ENCODE results near the gene PON2.

Gene PON2

DNA sequence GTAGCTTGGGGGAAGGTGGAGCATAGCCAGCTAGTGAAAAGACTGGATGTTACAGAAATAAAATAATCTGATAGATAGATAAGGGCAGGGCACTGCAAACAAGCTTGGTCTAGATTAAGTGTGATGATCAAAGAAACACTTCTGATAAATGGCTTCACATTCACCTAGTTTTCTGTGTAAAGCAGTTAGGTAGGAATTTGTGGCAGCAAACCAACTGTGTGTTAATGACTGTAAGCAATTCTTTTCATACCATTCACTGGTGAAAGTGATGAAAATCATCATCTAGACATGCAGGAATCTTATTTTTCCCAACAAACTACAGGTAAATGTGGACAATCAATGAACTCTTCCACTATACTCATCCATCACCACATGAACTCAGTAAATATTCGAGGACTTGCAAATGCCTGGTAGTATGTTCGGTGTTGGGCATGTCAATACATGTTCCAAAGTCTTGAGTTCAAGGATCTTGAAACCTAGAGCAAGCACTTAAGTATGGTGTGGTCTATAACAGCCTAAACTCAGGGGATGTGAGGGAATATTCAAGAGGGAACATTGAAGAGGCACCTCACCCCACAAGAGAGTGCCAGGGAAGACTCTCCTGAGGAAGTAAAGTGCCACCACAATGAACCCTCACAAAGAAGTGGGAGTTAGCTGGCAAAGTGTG lies 59.1 kb downstream of the PON2 start:
- H3K4me3 ChIP-seq (ENCODE audit: low read depth in 1 of 2, low read length in 2 of 2), result no peak overlapping the region
- H3K79me2 ChIP-seq (ENCODE audit: insufficient read depth, low read length), result no peaks in the 10 kb centered on the region
- H2AFZ ChIP-seq (ENCODE audit: low read depth, low read length), result no peak overlapping the region
- H4K20me1 ChIP-seq (ENCODE audit: insufficient read depth, low read length), result no peaks in the 10 kb centered on the region
- ATAC-seq (ENCODE audit: insufficient read depth, low read depth), result no peak
- no peak for DNase-seq
- H3K4me1 ChIP-seq (ENCODE audit: insufficient read depth, low read length), result no peaks in the 10 kb centered on the region
- no peak overlapping the region for H3K27ac ChIP-seq (ENCODE audit: low read length)
- no peak overlapping the region for H3K9ac ChIP-seq (ENCODE audit: low read depth, low read length)
- H3K4me2 ChIP-seq (ENCODE audit: insufficient read depth, low read length), result no peak overlapping the region
- no peaks in the 10 kb centered on the region for H3K9me3 ChIP-seq (ENCODE audit: insufficient read depth, low read length, severe bottlenecking)
- no peaks in the 10 kb centered on the region for H3K36me3 ChIP-seq (ENCODE audit: insufficient read depth, low read length)
- H3K27me3 ChIP-seq (ENCODE audit: insufficient read depth, low read length, poor library complexity), result no peaks in the 10 kb centered on the region
- no peak for TF ChIP-seq EZH2 (IDR thresholded peaks at IDR 0.05; ENCODE audit: borderline replicate concordance, low read depth, low read length, severe bottlenecking)
- TF ChIP-seq, protein P1, sequence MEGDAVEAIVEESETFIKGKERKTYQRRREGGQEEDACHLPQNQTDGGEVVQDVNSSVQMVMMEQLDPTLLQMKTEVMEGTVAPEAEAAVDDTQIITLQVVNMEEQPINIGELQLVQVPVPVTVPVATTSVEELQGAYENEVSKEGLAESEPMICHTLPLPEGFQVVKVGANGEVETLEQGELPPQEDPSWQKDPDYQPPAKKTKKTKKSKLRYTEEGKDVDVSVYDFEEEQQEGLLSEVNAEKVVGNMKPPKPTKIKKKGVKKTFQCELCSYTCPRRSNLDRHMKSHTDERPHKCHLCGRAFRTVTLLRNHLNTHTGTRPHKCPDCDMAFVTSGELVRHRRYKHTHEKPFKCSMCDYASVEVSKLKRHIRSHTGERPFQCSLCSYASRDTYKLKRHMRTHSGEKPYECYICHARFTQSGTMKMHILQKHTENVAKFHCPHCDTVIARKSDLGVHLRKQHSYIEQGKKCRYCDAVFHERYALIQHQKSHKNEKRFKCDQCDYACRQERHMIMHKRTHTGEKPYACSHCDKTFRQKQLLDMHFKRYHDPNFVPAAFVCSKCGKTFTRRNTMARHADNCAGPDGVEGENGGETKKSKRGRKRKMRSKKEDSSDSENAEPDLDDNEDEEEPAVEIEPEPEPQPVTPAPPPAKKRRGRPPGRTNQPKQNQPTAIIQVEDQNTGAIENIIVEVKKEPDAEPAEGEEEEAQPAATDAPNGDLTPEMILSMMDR (IDR thresholded peaks at IDR 0.05; ENCODE audit: borderline replicate concordance, extremely low read depth, low read length, poor library complexity, severe bottlenecking), result no peak

GRCh38 chr7:95373323-95373722 lies 61.5 kb downstream of the PON2 start:
- Histone ChIP-seq H4K20me1 (ENCODE audit: insufficient read depth, low read length) (no peaks in the 10 kb centered on the region), H3K9ac (ENCODE audit: low read depth, low read length) (no peak overlapping the region), H3K27me3 (ENCODE audit: insufficient read depth, low read length, poor library complexity) (no peaks in the 10 kb centered on the region), H3K4me1 (ENCODE audit: insufficient read depth, low read length) (no peaks in the 10 kb centered on the region), H3K4me3 (ENCODE audit: low read depth in 1 of 2, low read length in 2 of 2) (no peak overlapping the region), H3K27ac (ENCODE audit: low read length) (no peak overlapping the region), H3K4me2 (ENCODE audit: insufficient read depth, low read length) (no peak overlapping the region), H3K9me3 (ENCODE audit: insufficient read depth, low read length, severe bottlenecking) (no peaks in the 10 kb centered on the region), H3K36me3 (ENCODE audit: insufficient read depth, low read length) (no peaks in the 10 kb centered on the region), H2AFZ (ENCODE audit: low read depth, low read length) (no peak overlapping the region), H3K79me2 (ENCODE audit: insufficient read depth, low read length) (no peaks in the 10 kb centered on the region)
- ATAC-seq (ENCODE audit: insufficient read depth, low read depth), result no peak
- no peak for DNase-seq
- no peak for TF ChIP-seq EZH2 (IDR thresholded peaks at IDR 0.05; ENCODE audit: borderline replicate concordance, low read depth, low read length, severe bottlenecking)
- TF ChIP-seq, protein P1 (IDR thresholded peaks at IDR 0.05; ENCODE audit: borderline replicate concordance, extremely low read depth, low read length, poor library complexity, severe bottlenecking), result peak; percentile 15

DNA sequence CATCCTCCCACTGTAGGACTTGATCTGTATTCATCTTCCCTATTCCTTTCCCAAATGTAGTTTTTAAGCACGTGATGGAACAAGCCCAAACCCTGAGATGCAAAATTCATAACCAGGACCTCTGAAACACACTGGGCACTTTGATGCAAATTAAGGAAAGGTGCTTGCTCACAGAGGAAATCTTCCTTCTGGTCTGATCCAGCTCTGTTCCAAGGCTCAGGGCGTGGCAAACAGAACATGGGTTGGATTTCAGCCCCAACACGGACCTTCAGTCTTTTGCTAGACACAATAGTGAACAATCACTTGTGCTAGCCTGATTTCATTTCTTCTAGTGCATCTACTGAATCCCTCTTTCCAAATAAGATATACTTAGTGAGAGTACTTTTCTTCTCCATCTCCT lies 66.6 kb downstream of the PON2 start:
- Histone ChIP-seq H3K9ac (ENCODE audit: low read depth, low read length) (no peak overlapping the region), H2AFZ (ENCODE audit: low read depth, low read length) (no peak overlapping the region), H3K36me3 (ENCODE audit: insufficient read depth, low read length) (no peaks in the 10 kb centered on the region), H3K4me3 (ENCODE audit: low read depth in 1 of 2, low read length in 2 of 2) (no peak overlapping the region), H3K27ac (ENCODE audit: low read length) (no peak overlapping the region), H3K9me3 (ENCODE audit: insufficient read depth, low read length, severe bottlenecking) (no peaks in the 10 kb centered on the region), H3K27me3 (ENCODE audit: insufficient read depth, low read length, poor library complexity) (no peaks in the 10 kb centered on the region), H4K20me1 (ENCODE audit: insufficient read depth, low read length) (no peaks in the 10 kb centered on the region), H3K79me2 (ENCODE audit: insufficient read depth, low read length) (no peaks in the 10 kb centered on the region), H3K4me1 (ENCODE audit: insufficient read depth, low read length) (no peaks in the 10 kb centered on the region), H3K4me2 (ENCODE audit: insufficient read depth, low read length) (no peak overlapping the region)
- no peak for DNase-seq
- TF ChIP-seq, protein P1 (IDR thresholded peaks at IDR 0.05; ENCODE audit: borderline replicate concordance, extremely low read depth, low read length, poor library complexity, severe bottlenecking), result no peak
- no peak for ATAC-seq (ENCODE audit: insufficient read depth, low read depth)

DNA sequence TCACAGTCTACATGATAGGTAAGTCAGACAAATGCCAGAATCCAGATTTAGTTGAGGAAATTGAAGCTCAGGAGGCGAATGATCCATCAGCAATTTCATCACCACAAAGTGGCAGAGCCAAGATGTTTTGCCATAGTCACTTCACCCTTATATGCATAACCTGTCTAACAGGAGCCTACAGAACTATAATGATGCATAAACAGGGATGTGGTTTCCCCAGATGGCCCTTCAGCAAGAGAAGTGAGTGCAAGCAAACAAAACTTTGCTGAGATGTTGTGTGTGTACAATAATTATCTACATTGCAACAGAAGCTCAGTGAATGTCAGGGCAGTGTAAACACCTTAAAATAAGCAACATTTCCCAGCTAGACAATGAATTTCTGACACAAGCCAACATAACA lies 67.2 kb downstream of the PON2 start:
- Histone ChIP-seq H2AFZ (ENCODE audit: low read depth, low read length) (no peak overlapping the region), H3K9ac (ENCODE audit: low read depth, low read length) (no peak overlapping the region), H3K4me3 (ENCODE audit: low read depth in 1 of 2, low read length in 2 of 2) (no peak overlapping the region), H3K4me1 (ENCODE audit: insufficient read depth, low read length) (no peaks in the 10 kb centered on the region), H3K4me2 (ENCODE audit: insufficient read depth, low read length) (no peak overlapping the region), H3K27me3 (ENCODE audit: insufficient read depth, low read length, poor library complexity) (no peaks in the 10 kb centered on the region), H3K9me3 (ENCODE audit: insufficient read depth, low read length, severe bottlenecking) (no peaks in the 10 kb centered on the region), H4K20me1 (ENCODE audit: insufficient read depth, low read length) (no peaks in the 10 kb centered on the region), H3K27ac (ENCODE audit: low read length) (no peak overlapping the region), H3K79me2 (ENCODE audit: insufficient read depth, low read length) (no peaks in the 10 kb centered on the region), H3K36me3 (ENCODE audit: insufficient read depth, low read length) (no peaks in the 10 kb centered on the region)
- ATAC-seq (ENCODE audit: insufficient read depth, low read depth), result no peak
- no peak for TF ChIP-seq EZH2 (IDR thresholded peaks at IDR 0.05; ENCODE audit: borderline replicate concordance, low read depth, low read length, severe bottlenecking)
- TF ChIP-seq, protein P1 (IDR thresholded peaks at IDR 0.05; ENCODE audit: borderline replicate concordance, extremely low read depth, low read length, poor library complexity, severe bottlenecking), result no peak
- no peak for DNase-seq
